HAP-1 (cell line): ENCODE measurements around the gene CLASP1.

Source experiments
- DNase-seq, 2 experiments: peaks; one replicate each; pipeline ENCODE4 v3.0.0-alpha.2; 2016 to 2020; ENCODE audit warnings: low spot score in 2 of 2
- H3K27me3 ChIP-seq: fragments of 250-450 bp; sonication (Bioruptor Pico); 2 replicates; pipeline ENCODE4 v1.5.1; 2020; ENCODE audit warnings: low read depth, mild to moderate bottlenecking, moderate library complexity
- H3K36me3 ChIP-seq: fragments of 250-450 bp; sonication (Bioruptor Pico); replicated peaks from 2 replicates; pipeline ENCODE4 v1.5.1; 2020; ENCODE audit warnings: mild to moderate bottlenecking
- H3K4me1 ChIP-seq: fragments of 250-450 bp; sonication (Bioruptor Pico); 2 replicates; pipeline ENCODE4 v1.5.1; 2020; ENCODE audit warnings: mild to moderate bottlenecking
- H3K4me3 ChIP-seq: fragments of 250-450 bp; sonication (Bioruptor Pico); 2 replicates; pipeline ENCODE4 v1.5.1; 2020; ENCODE audit warnings: mild to moderate bottlenecking, moderate library complexity
- H3K9me3 ChIP-seq: fragments of 250-450 bp; sonication (Bioruptor Pico); 2 replicates; pipeline ENCODE4 v1.5.1; 2020; ENCODE audit warnings: mild to moderate bottlenecking, moderate library complexity
- in situ Hi-C: fragments of 300-500 bp; cut with MboI; formaldehyde crosslinking; loops from 3 replicates; pipeline ENCODE4 v1.14.3; 2020; ENCODE audit warnings: low sequenced_read_pairs, inconsistent platforms, mixed read lengths

The CLASP1 gene

GRCh38 chr2:121427187-121427689 is 222.0 kb downstream of the CLASP1 start:
- no peaks in the 10 kb centered on the region for H3K27me3 ChIP-seq
- H3K4me1 ChIP-seq: peaks cover 9% of the 10 kb centered on the region; the same call in 1 of the 2 replicates
- in situ Hi-C loops: no loop called here
- H3K4me3 ChIP-seq: no peak overlapping the region
- peaks cover 10% of the 10 kb centered on the region for H3K36me3 ChIP-seq
- no peaks in the 10 kb centered on the region for H3K9me3 ChIP-seq
- peak; percentile 27 to 74 for DNase-seq

GRCh38 chr2:121420486-121420885 is 228.8 kb downstream of the CLASP1 start:
- Histone ChIP-seq H3K4me3 (no peak overlapping the region), H3K36me3 (no peaks in the 10 kb centered on the region), H3K27me3 (no peaks in the 10 kb centered on the region), H3K9me3 (no peaks in the 10 kb centered on the region), H3K4me1 (no peaks in the 10 kb centered on the region; the same call in 1 of the 2 replicates)
- DNase-seq: no peak
- in situ Hi-C loops: no loop called here

GRCh38 chr2:121419081-121419699 is 230.1 kb downstream of the CLASP1 start:
- Histone ChIP-seq H3K27me3 (no peaks in the 10 kb centered on the region), H3K4me3 (no peak overlapping the region), H3K4me1 (no peaks in the 10 kb centered on the region; the same call in 1 of the 2 replicates), H3K9me3 (no peaks in the 10 kb centered on the region), H3K36me3 (no peaks in the 10 kb centered on the region)
- DNase-seq: no peak
- in situ Hi-C loops: no loop called here

- Histone ChIP-seq H3K4me3 (no peak overlapping the region), H3K27me3 (no peaks in the 10 kb centered on the region), H3K36me3 (no peaks in the 10 kb centered on the region), H3K4me1 (no peaks in the 10 kb centered on the region; the same call in 1 of the 2 replicates), H3K9me3 (no peaks in the 10 kb centered on the region)
- in situ Hi-C loops: no loop called here
- no peak for DNase-seq
These were observed 230.7 kb downstream of the CLASP1 start for GRCh38 chr2:121418494-121419058.

DNA sequence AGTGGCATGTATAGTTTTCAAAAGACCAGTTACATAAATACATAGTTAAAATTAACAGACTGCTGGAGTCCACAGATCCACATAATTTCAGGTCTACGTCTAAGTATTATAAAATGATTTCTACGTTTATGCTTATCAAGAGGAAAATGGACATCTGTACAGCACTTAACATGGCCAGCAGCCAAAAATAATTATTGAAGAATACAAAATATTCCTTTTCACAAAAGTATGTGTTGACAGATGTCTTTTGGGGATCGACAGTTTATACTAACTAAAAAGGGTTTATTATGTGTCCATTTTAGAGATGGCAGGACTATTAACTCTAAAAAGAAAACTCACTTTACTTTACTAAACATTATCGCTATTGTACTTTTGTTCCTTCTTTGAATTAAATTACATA is 231.4 kb downstream of the CLASP1 start:
- in situ Hi-C loops: no loop called here
- no peaks in the 10 kb centered on the region for H3K9me3 ChIP-seq
- no peak overlapping the region for H3K4me3 ChIP-seq
- H3K27me3 ChIP-seq: no peaks in the 10 kb centered on the region
- no peaks in the 10 kb centered on the region; the same call in 1 of the 2 replicates for H3K4me1 ChIP-seq
- H3K36me3 ChIP-seq: no peaks in the 10 kb centered on the region
- no peak for DNase-seq

GRCh38 chr2:121415727-121416126 is 233.5 kb downstream of the CLASP1 start:
- no peaks in the 10 kb centered on the region for H3K36me3 ChIP-seq

GRCh38 chr2:121412349-121412748 is 236.9 kb downstream of the CLASP1 start:
- Histone ChIP-seq H3K27me3 (no peaks in the 10 kb centered on the region), H3K4me1 (no peaks in the 10 kb centered on the region), H3K36me3 (peaks cover 5% of the 10 kb centered on the region; the same call in 1 of the 2 replicates), H3K9me3 (no peaks in the 10 kb centered on the region), H3K4me3 (no peak overlapping the region)
- DNase-seq: no peak
- in situ Hi-C loops: no loop called here

More at GRCh38 chr2:121415727-121416126, 233.5 kb downstream of the CLASP1 start:
- Histone ChIP-seq H3K27me3 (no peaks in the 10 kb centered on the region), H3K9me3 (no peaks in the 10 kb centered on the region), H3K4me1 (no peaks in the 10 kb centered on the region; the same call in 1 of the 2 replicates), H3K4me3 (no peak overlapping the region)
- no peak for DNase-seq
- in situ Hi-C loops: no loop called here

- H3K4me1 ChIP-seq: no peaks in the 10 kb centered on the region
- H3K36me3 ChIP-seq: peaks cover 8% of the 10 kb centered on the region; the same call in 1 of the 2 replicates
- DNase-seq: no peak
- no peak overlapping the region for H3K4me3 ChIP-seq
- in situ Hi-C loops: no loop called here
- H3K9me3 ChIP-seq: no peaks in the 10 kb centered on the region
- no peaks in the 10 kb centered on the region for H3K27me3 ChIP-seq
These were observed 239.3 kb downstream of the CLASP1 start for GRCh38 chr2:121409966-121410365.

- Histone ChIP-seq H3K9me3 (no peaks in the 10 kb centered on the region), H3K4me3 (no peak overlapping the region), H3K36me3 (peaks cover 8% of the 10 kb centered on the region; the same call in 1 of the 2 replicates), H3K4me1 (no peaks in the 10 kb centered on the region), H3K27me3 (no peaks in the 10 kb centered on the region)
- in situ Hi-C loops: no loop called here
- no peak for DNase-seq
These were observed 239.9 kb downstream of the CLASP1 start for GRCh38 chr2:121409388-121409787.

- in situ Hi-C loops: no loop called here
- H3K36me3 ChIP-seq: peaks cover 8% of the 10 kb centered on the region; the same call in 1 of the 2 replicates
- H3K27me3 ChIP-seq: no peaks in the 10 kb centered on the region
- no peaks in the 10 kb centered on the region for H3K4me1 ChIP-seq
- no peak overlapping the region for H3K4me3 ChIP-seq
- no peak for DNase-seq
- no peaks in the 10 kb centered on the region for H3K9me3 ChIP-seq
These were observed 240.6 kb downstream of the CLASP1 start for GRCh38 chr2:121408641-121409040.

DNA sequence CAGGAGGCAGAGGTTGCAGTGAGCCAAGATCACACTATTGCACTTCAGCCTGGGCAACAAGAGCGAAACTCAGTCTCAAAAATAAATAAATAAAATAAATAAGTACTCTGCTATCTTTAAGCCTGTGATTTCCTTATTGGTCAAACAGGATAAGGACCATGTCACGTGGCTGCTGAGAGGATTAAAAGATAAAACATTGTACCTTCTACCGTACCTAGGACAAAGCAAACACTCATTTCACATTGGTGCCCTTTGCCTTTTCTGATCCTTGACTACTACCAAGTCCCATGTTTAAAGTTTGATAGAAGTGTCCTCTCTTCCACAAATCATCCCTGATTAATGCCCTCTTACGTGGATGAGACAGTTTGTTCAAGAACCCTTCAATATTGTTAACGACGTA is 244.0 kb downstream of the CLASP1 start:
- Histone ChIP-seq H3K4me3 (no peak overlapping the region), H3K4me1 (no peaks in the 10 kb centered on the region), H3K9me3 (no peaks in the 10 kb centered on the region), H3K36me3 (peaks cover 24% of the 10 kb centered on the region), H3K27me3 (no peaks in the 10 kb centered on the region)
- in situ Hi-C loops: no loop called here
- DNase-seq: no peak

GRCh38 chr2:121400201-121400600 is 249.1 kb downstream of the CLASP1 start:
- DNase-seq: no peak
- Histone ChIP-seq H3K4me1 (no peaks in the 10 kb centered on the region), H3K4me3 (no peak overlapping the region), H3K9me3 (no peaks in the 10 kb centered on the region), H3K27me3 (no peaks in the 10 kb centered on the region), H3K36me3 (peaks cover 19% of the 10 kb centered on the region)
- in situ Hi-C loops: no loop called here

DNA sequence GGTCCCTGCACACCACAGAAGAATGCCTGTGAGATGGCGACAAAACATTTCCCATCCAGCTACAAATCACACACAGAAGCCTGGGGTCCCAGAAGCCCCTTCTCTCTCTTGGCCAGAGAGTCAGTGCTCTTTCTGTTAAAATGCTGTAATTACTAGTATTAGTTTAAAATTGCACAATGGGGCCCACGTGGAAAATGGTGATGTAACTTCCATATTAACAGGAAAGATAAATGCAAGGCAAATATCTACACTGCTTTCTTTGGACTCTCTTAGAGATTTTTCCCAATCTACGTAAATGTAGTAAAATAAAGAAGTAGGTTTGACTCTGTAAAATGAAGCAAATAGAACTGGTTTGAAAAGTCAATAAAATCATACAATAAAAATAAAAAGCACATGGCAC is 250.4 kb downstream of the CLASP1 start:
- H3K36me3 ChIP-seq: peaks cover 19% of the 10 kb centered on the region
- no peak overlapping the region for H3K4me3 ChIP-seq
- in situ Hi-C loops: loop anchor here (10.0 kb wide), 2 partner anchors 126 to 326 kb away; no protein-coding TSS in a partner anchor
- no peaks in the 10 kb centered on the region for H3K27me3 ChIP-seq
- no peaks in the 10 kb centered on the region for H3K4me1 ChIP-seq
- no peaks in the 10 kb centered on the region for H3K9me3 ChIP-seq
- DNase-seq: no peak

GRCh38 chr2:121390082-121390692 is 259.1 kb downstream of the CLASP1 start:
- in situ Hi-C loops: loop anchor here (10.0 kb wide), 2 partner anchors 135 to 335 kb away; no protein-coding TSS in a partner anchor

More at GRCh38 chr2:121390082-121390692, 259.1 kb downstream of the CLASP1 start:
- Histone ChIP-seq H3K4me3 (no peak overlapping the region), H3K9me3 (no peaks in the 10 kb centered on the region), H3K4me1 (peaks cover 6% of the 10 kb centered on the region; the same call in 1 of the 2 replicates), H3K36me3 (peaks cover 15% of the 10 kb centered on the region), H3K27me3 (no peaks in the 10 kb centered on the region)
- DNase-seq: no peak
